ENCODE results near the gene FOXS1. TPM values are rescaled to one million over a fixed set of nuclear protein-coding genes. Genes with fewer than 3 reads are reported as not detected.
"Not testable (repeated sequence)": the region's sequence is repeated elsewhere in the genome, so short reads cannot be mapped to it uniquely, and the experiment has no call there.

Gene FOXS1
- total and polyA plus RNA-seq, 5 donors from 2014 or later: not detected

GRCh38 chr20:31815408-31816188 lies 29.8 kb downstream of the FOXS1 start:
- Mint-ChIP-seq H3K27ac (no peak overlapping the region), H3K36me3 (no peaks in the 10 kb centered on the region)
- ATAC-seq (ENCODE audit: low read depth in 2 of 2): no peak

GRCh38 chr20:31814142-31814541 lies 31.3 kb downstream of the FOXS1 start:
- H3K4me1 ChIP-seq (ENCODE audit: control insufficient read depth, insufficient read depth, low read length, poor library complexity, severe bottlenecking); H3K36me3 Mint-ChIP-seq; H3K36me3 ChIP-seq (ENCODE audit: control insufficient read depth, insufficient read depth, low read length); H3K27me3 Mint-ChIP-seq; H3K4me1 Mint-ChIP-seq; H3K4me3 Mint-ChIP-seq; DNase-seq; H3K9me3 Mint-ChIP-seq; H3K27me3 ChIP-seq (ENCODE audit: control insufficient read depth, insufficient read depth, low read length); H3K27ac ChIP-seq (ENCODE audit: insufficient read depth, low read length, poor library complexity, severe bottlenecking); H3K9me3 ChIP-seq (ENCODE audit: control insufficient read depth in 2 of 2, low read length in 2 of 2); H3K4me3 ChIP-seq (ENCODE audit: low read depth, low read length); ATAC-seq (ENCODE audit: low read depth in 2 of 2): not testable (repeated sequence)
- peak overlapping the region in 1 of 3 donors; percentile 14 for H3K27ac Mint-ChIP-seq

More at GRCh38 chr20:31815408-31816188, 29.8 kb downstream of the FOXS1 start:
- Histone ChIP-seq H3K9me3 (ENCODE audit: control insufficient read depth in 2 of 2, low read length in 2 of 2) (no peaks in the 10 kb centered on the region), H3K4me3 (ENCODE audit: low read depth, low read length) (no peak overlapping the region), H3K4me1 (ENCODE audit: control insufficient read depth, insufficient read depth, low read length, poor library complexity, severe bottlenecking) (no peaks in the 10 kb centered on the region), H3K27ac (ENCODE audit: insufficient read depth, low read length, poor library complexity, severe bottlenecking) (no peak overlapping the region), H3K27me3 (ENCODE audit: control insufficient read depth, insufficient read depth, low read length) (no peaks in the 10 kb centered on the region), H3K36me3 (ENCODE audit: control insufficient read depth, insufficient read depth, low read length) (no peaks in the 10 kb centered on the region)
- Mint-ChIP-seq H3K27me3 (no peaks in the 10 kb centered on the region), H3K4me3 (no peak overlapping the region), H3K9me3 (no peaks in the 10 kb centered on the region), H3K4me1 (no peaks in the 10 kb centered on the region)
- no peak for DNase-seq

GRCh38 chr20:31813611-31814010 lies 31.8 kb downstream of the FOXS1 start:
- H3K9me3 ChIP-seq (ENCODE audit: control insufficient read depth in 2 of 2, low read length in 2 of 2): no peaks in the 10 kb centered on the region
- Mint-ChIP-seq H3K27me3 (no peaks in the 10 kb centered on the region), H3K36me3 (no peaks in the 10 kb centered on the region), H3K9me3 (no peaks in the 10 kb centered on the region), H3K27ac (no peak overlapping the region), H3K4me1 (no peaks in the 10 kb centered on the region), H3K4me3 (no peak overlapping the region)
- ATAC-seq (ENCODE audit: low read depth in 2 of 2): no peak
- H3K4me3 ChIP-seq (ENCODE audit: low read depth, low read length): no peak overlapping the region
- no peak overlapping the region for H3K27ac ChIP-seq (ENCODE audit: insufficient read depth, low read length, poor library complexity, severe bottlenecking)
- H3K36me3 ChIP-seq (ENCODE audit: control insufficient read depth, insufficient read depth, low read length): no peaks in the 10 kb centered on the region
- DNase-seq: no peak
- no peaks in the 10 kb centered on the region for H3K27me3 ChIP-seq (ENCODE audit: control insufficient read depth, insufficient read depth, low read length)
- no peaks in the 10 kb centered on the region for H3K4me1 ChIP-seq (ENCODE audit: control insufficient read depth, insufficient read depth, low read length, poor library complexity, severe bottlenecking)

- no peaks in the 10 kb centered on the region for H3K27me3 ChIP-seq (ENCODE audit: control insufficient read depth, insufficient read depth, low read length)
- no peaks in the 10 kb centered on the region for H3K27me3 Mint-ChIP-seq
- no peak overlapping the region for H3K27ac Mint-ChIP-seq
Observed at GRCh38 chr20:31811796-31812728, 33.3 kb downstream of the FOXS1 start.

GRCh38 chr20:31811198-31811597 lies 34.2 kb downstream of the FOXS1 start:
- H3K36me3 Mint-ChIP-seq: no peaks in the 10 kb centered on the region
- H3K27me3 Mint-ChIP-seq: no peaks in the 10 kb centered on the region
- Histone ChIP-seq H3K4me1 (ENCODE audit: control insufficient read depth, insufficient read depth, low read length, poor library complexity, severe bottlenecking) (no peaks in the 10 kb centered on the region), H3K27ac (ENCODE audit: insufficient read depth, low read length, poor library complexity, severe bottlenecking) (no peak overlapping the region), H3K27me3 (ENCODE audit: control insufficient read depth, insufficient read depth, low read length) (no peaks in the 10 kb centered on the region), H3K4me3 (ENCODE audit: low read depth, low read length) (no peak overlapping the region), H3K9me3 (ENCODE audit: control insufficient read depth in 2 of 2, low read length in 2 of 2) (no peaks in the 10 kb centered on the region), H3K36me3 (ENCODE audit: control insufficient read depth, insufficient read depth, low read length) (no peaks in the 10 kb centered on the region)
- no peak overlapping the region for H3K4me3 Mint-ChIP-seq
- no peaks in the 10 kb centered on the region for H3K9me3 Mint-ChIP-seq
- no peaks in the 10 kb centered on the region for H3K4me1 Mint-ChIP-seq
- DNase-seq (no peak), ATAC-seq (ENCODE audit: low read depth in 2 of 2) (no peak)
- no peak overlapping the region for H3K27ac Mint-ChIP-seq

More at GRCh38 chr20:31811796-31812728, 33.3 kb downstream of the FOXS1 start:
- no peaks in the 10 kb centered on the region for H3K36me3 Mint-ChIP-seq
- H3K36me3 ChIP-seq (ENCODE audit: control insufficient read depth, insufficient read depth, low read length): no peaks in the 10 kb centered on the region
- DNase-seq (no peak), ATAC-seq (ENCODE audit: low read depth in 2 of 2) (no peak)
- H3K4me1 ChIP-seq (ENCODE audit: control insufficient read depth, insufficient read depth, low read length, poor library complexity, severe bottlenecking): no peaks in the 10 kb centered on the region
- no peaks in the 10 kb centered on the region for H3K9me3 ChIP-seq (ENCODE audit: control insufficient read depth in 2 of 2, low read length in 2 of 2)
- no peaks in the 10 kb centered on the region for H3K4me1 Mint-ChIP-seq
- H3K4me3 Mint-ChIP-seq: no peak overlapping the region
- no peak overlapping the region for H3K27ac ChIP-seq (ENCODE audit: insufficient read depth, low read length, poor library complexity, severe bottlenecking)
- H3K9me3 Mint-ChIP-seq: no peaks in the 10 kb centered on the region
- H3K4me3 ChIP-seq (ENCODE audit: low read depth, low read length): no peak overlapping the region

GRCh38 chr20:31809661-31810060 lies 35.7 kb downstream of the FOXS1 start:
- H3K9me3 Mint-ChIP-seq: no peaks in the 10 kb centered on the region
- no peak for DNase-seq
- H3K36me3 ChIP-seq (ENCODE audit: control insufficient read depth, insufficient read depth, low read length): no peaks in the 10 kb centered on the region

GRCh38 chr20:31808481-31808880 lies 36.9 kb downstream of the FOXS1 start:
- H3K4me3 Mint-ChIP-seq: no peak overlapping the region
- H3K4me1 ChIP-seq (ENCODE audit: control insufficient read depth, insufficient read depth, low read length, poor library complexity, severe bottlenecking): no peaks in the 10 kb centered on the region
- H3K36me3 Mint-ChIP-seq: no peaks in the 10 kb centered on the region
- ATAC-seq (ENCODE audit: low read depth in 2 of 2) (no peak), DNase-seq (no peak)
- H3K9me3 ChIP-seq (ENCODE audit: control insufficient read depth in 2 of 2, low read length in 2 of 2): no peaks in the 10 kb centered on the region
- H3K27me3 Mint-ChIP-seq: no peaks in the 10 kb centered on the region
- H3K27ac ChIP-seq (ENCODE audit: insufficient read depth, low read length, poor library complexity, severe bottlenecking): no peak overlapping the region
- no peak overlapping the region for H3K4me3 ChIP-seq (ENCODE audit: low read depth, low read length)
- peaks cover 7 to 10% (median 9%) of the 10 kb centered on the region in 4 donors for H3K4me1 Mint-ChIP-seq
- H3K27ac Mint-ChIP-seq: no peak overlapping the region
- no peaks in the 10 kb centered on the region for H3K9me3 Mint-ChIP-seq
- H3K27me3 ChIP-seq (ENCODE audit: control insufficient read depth, insufficient read depth, low read length): no peaks in the 10 kb centered on the region
- no peaks in the 10 kb centered on the region for H3K36me3 ChIP-seq (ENCODE audit: control insufficient read depth, insufficient read depth, low read length)

More at GRCh38 chr20:31809661-31810060, 35.7 kb downstream of the FOXS1 start:
- no peaks in the 10 kb centered on the region for H3K4me1 ChIP-seq (ENCODE audit: control insufficient read depth, insufficient read depth, low read length, poor library complexity, severe bottlenecking)
- H3K4me3 Mint-ChIP-seq: no peak overlapping the region
- H3K27me3 Mint-ChIP-seq: no peaks in the 10 kb centered on the region
- H3K27me3 ChIP-seq (ENCODE audit: control insufficient read depth, insufficient read depth, low read length): no peaks in the 10 kb centered on the region
- no peak overlapping the region for H3K27ac ChIP-seq (ENCODE audit: insufficient read depth, low read length, poor library complexity, severe bottlenecking)
- no peaks in the 10 kb centered on the region for H3K4me1 Mint-ChIP-seq
- no peaks in the 10 kb centered on the region for H3K36me3 Mint-ChIP-seq
- no peak for ATAC-seq (ENCODE audit: low read depth in 2 of 2)
- H3K9me3 ChIP-seq (ENCODE audit: control insufficient read depth in 2 of 2, low read length in 2 of 2): no peaks in the 10 kb centered on the region
- H3K27ac Mint-ChIP-seq: no peak overlapping the region
- H3K4me3 ChIP-seq (ENCODE audit: low read depth, low read length): no peak overlapping the region

All from CD4-positive, CD25-positive, alpha-beta regulatory T cell (primary cell).